ENCODE data around the gene UQCC2. TPM values are rescaled to one million over a fixed set of nuclear protein-coding genes. Genes with fewer than 3 reads are reported as not detected.
A peak's percentile ranks its signal among the peaks of the same experiment; 100 is the strongest.

UQCC2 gene
- total and polyA plus RNA-seq, 2 of the 4 experiments (the other 2 are of a cell fraction), result 13.8 to 34.5 TPM

DNA sequence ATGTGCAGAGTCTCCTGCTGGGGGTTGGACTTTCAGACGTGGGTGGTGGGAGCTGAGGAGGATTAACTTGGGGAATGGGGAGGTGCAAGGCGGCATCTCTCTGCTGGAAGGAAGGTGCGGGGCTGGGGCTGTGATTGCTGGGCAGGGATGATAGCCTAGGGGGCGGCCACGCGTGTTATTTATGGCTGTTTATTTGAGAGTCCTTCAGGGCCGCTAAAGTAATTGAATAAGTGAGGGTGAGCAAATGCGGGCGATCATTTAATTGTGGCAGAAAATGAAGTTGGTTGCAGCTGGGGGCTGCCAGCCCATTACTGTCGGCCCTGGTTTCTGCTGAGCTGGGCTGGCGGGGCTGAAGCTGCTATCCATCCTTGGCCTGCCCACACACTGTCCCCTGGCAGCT lies 42.7 kb upstream of the UQCC2 start:
- Histone ChIP-seq H3K36me3 (ENCODE audit: control insufficient read depth, insufficient read depth, low read length) (no peaks in the 10 kb centered on the region), H3K27me3 (ENCODE audit: control insufficient read depth, insufficient read depth, low read length) (no peaks in the 10 kb centered on the region), H3K9me3 (ENCODE audit: control insufficient read depth, insufficient read depth, low read length) (no peaks in the 10 kb centered on the region), H3K18ac (ENCODE audit: low read depth, low read length) (no peak overlapping the region), H2AFZ (replicated peaks; ENCODE audit: low read length, poor library complexity) (no peak overlapping the region), H3K14ac (replicated peaks; ENCODE audit: low read depth, low read length) (no peak overlapping the region), H2BK15ac (ENCODE audit: low read depth, low read length) (no peak overlapping the region), H4K8ac (ENCODE audit: low read depth in 2 of 2, low read length in 2 of 2) (no peak overlapping the region), H3K4ac (ENCODE audit: low read depth, low read length) (no peak overlapping the region), H2AK5ac (ENCODE audit: low read depth, low read length) (no peak overlapping the region), H2BK20ac (ENCODE audit: low read depth, low read length) (no peak overlapping the region), H3K56ac (ENCODE audit: extremely low read depth, insufficient read depth, low read length) (no peak overlapping the region), H3K79me1 (ENCODE audit: low read depth in 1 of 2, low read length in 2 of 2) (no peaks in the 10 kb centered on the region), H3K4me3 (ENCODE audit: insufficient read depth, low read depth, low read length) (no peak overlapping the region), H3K9ac (ENCODE audit: low read depth, low read length) (no peak overlapping the region), H4K20me1 (ENCODE audit: insufficient read depth, low read length) (peaks cover 7% of the 10 kb centered on the region), H4K5ac (ENCODE audit: low read depth, low read length) (no peak overlapping the region), H2BK120ac (ENCODE audit: low read depth, low read length) (no peak overlapping the region), H2AK9ac (replicated peaks; ENCODE audit: low read depth, low read length, poor library complexity) (peak overlapping the region; percentile 20), H3K4me2 (ENCODE audit: low read depth, low read length) (no peak overlapping the region), H4K91ac (ENCODE audit: insufficient read depth, low read depth, low read length) (no peak overlapping the region), H3K27ac (ENCODE audit: insufficient read depth, low read length) (no peak overlapping the region), H3K4me1 (ENCODE audit: control insufficient read depth, insufficient read depth, low read length) (peaks cover 28% of the 10 kb centered on the region), H2BK5ac (ENCODE audit: low read depth, low read length, poor library complexity, severe bottlenecking) (no peak overlapping the region), H3K23ac (ENCODE audit: low read depth, low read length) (no peak overlapping the region), H3K9me1 (ENCODE audit: insufficient read depth, low read length) (no peaks in the 10 kb centered on the region)
- WGBS, 2 experiments (ENCODE audit: extremely low coverage in 2 of 2, insufficient read length in 1 of 2), result 80% methylated on average over 3 of the region's 11 CpGs; no CpG with 5 or more reads in 1 of the 2 experiments
- dilution Hi-C loops (cut with HindIII; ENCODE audit: low sequenced_read_pairs, unreplicated experiment), result no loop called here
- intact Hi-C loops (cut with micrococcal nuclease), result no loop called here
- no TSS peak for BruUV-seq (replicated peaks)
- POLR2A ChIA-PET (ENCODE audit: unreplicated experiment), result no interaction called here
- CTCF ChIA-PET, result no interaction called here
- in situ Hi-C loops (cut with MboI; ENCODE audit: low sequenced_read_pairs), result no loop called here
- DNase-seq (no peak), ATAC-seq (ENCODE audit: low read depth) (no peak)
- no peak for TF ChIP-seq FOS (IDR thresholded peaks at IDR 0.05; ENCODE audit: low read depth, low read length)

All from IMR-90 (cell line).